Suppressor macrophage treated with lipopolysaccharide for 4 hours (primary cell): ENCODE results near the gene LRRC28.

Experiments used
- DNase-seq: peaks from one replicate; pipeline ENCODE4 v3.0.0-alpha.2; 2020

LRRC28 gene

GRCh38 chr15:99438691-99439523 lies 187.6 kb downstream of the LRRC28 start:
- no peak for DNase-seq

- DNase-seq = no peak
Observed at GRCh38 chr15:99439524-99439835, 188.2 kb downstream of the LRRC28 start.

GRCh38 chr15:99440029-99440428 lies 188.7 kb downstream of the LRRC28 start:
- no peak for DNase-seq
